ENCODE measurements around the gene ZNF462.

- no peak for TF ChIP-seq CTCF (IDR thresholded peaks at IDR 0.05)
- no peak for TF ChIP-seq POLR2A (IDR thresholded peaks at IDR 0.05)
Observed at GRCh38 chr9:107008011-107008410, 145.0 kb downstream of the ZNF462 start.
